NT2/D1 (cell line): ENCODE results near the gene TTC9C.

Experiments used
- YY1 ChIP-seq: IDR thresholded peaks from 2 replicates; pipeline ENCODE4 v1.6.1; 2011; ENCODE audit not compliant: insufficient read length, insufficient read depth
- ZNF274 ChIP-seq: IDR thresholded peaks from 2 replicates; pipeline ENCODE4 v1.6.1; 2011; ENCODE audit warnings: mild to moderate bottlenecking, low read depth, low read length

DNA sequence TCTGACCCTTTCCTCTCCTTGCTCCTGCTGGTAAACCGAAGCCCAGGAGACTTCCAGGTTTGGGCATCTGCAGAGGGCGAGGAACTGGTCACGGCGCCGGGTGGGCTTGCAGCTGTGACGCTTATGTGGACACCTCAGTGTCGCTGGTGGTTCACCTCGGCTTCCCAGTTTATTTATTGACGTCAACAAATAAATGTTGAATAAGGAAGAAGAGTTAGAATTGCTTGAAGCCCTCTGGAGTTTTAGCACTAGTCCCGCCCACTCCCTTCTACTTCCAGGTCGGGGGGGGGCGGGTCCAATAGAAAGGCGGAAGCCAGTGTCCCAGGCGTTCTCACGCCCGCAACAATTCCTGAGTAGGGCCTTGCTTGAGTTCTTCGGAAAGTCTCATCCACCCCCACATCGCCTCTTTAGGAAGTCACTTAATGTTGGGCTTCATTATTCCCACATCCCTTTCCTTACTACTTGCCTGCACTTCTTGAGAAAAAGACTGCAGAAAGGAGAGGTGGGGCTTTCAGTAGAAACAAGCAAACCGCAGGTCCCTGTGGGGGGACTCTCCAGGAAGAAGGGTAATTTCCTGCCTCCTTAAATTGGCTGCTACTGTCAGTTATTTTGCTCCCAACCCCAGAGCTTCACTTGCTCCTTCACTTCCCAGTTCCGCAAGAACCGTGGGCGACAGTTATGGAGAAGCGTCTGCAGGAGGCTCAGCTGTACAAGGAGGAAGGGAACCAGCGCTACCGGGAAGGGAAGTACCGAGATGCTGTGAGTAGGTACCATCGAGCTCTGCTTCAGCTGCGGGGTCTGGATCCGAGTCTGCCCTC is at the start of gene TTC9C:
- TF ChIP-seq ZNF274, result no peak
- no peak for TF ChIP-seq YY1
